Skeletal muscle tissue (tissue), 4 donors: ENCODE data around the gene GUCA1A. TPM values are rescaled to one million over a fixed set of nuclear protein-coding genes. Genes with fewer than 3 reads are reported as not detected.
A peak's percentile ranks its signal among the peaks of the same experiment; 100 is the strongest.

Experiments
- H3K27ac ChIP-seq: one replicate; pipeline ENCODE4 v1.7.0; 2013; ENCODE audit warnings: mild to moderate bottlenecking, low read depth, low read length, inconsistent platforms
- H3K27me3 ChIP-seq, 3 donors: one replicate each; pipeline ENCODE4 v1.7.0; 2013; ENCODE audit warnings: low read length in 3 of 3; ENCODE audit not compliant: control insufficient read depth in 3 of 3, insufficient read depth in 3 of 3
- H3K36me3 ChIP-seq, 3 donors: one replicate each; pipeline ENCODE4 v1.7.0; 2013; ENCODE audit warnings: low read length in 3 of 3; ENCODE audit not compliant: control insufficient read depth in 3 of 3, insufficient read depth in 3 of 3
- H3K4me1 ChIP-seq, 3 donors: one replicate each; pipeline ENCODE4 v1.7.0; 2013; ENCODE audit warnings: low read length in 3 of 3, mild to moderate bottlenecking in 3 of 3; ENCODE audit not compliant: control insufficient read depth in 3 of 3, insufficient read depth in 3 of 3
- H3K4me3 ChIP-seq, 3 donors: one replicate each; pipeline ENCODE4 v1.7.0; 2013; ENCODE audit warnings: low read length in 3 of 3
- H3K9ac ChIP-seq, 3 donors: one replicate each; pipeline ENCODE4 v1.7.0; 2013; ENCODE audit warnings: low read length in 3 of 3, mild to moderate bottlenecking in 3 of 3, moderate library complexity in 2 of 3, low read depth in 1 of 3
- H3K9me3 ChIP-seq, 3 donors: one replicate each; pipeline ENCODE4 v1.7.0; 2013; ENCODE audit warnings: low read length in 3 of 3; ENCODE audit not compliant: control insufficient read depth in 3 of 3
- total RNA-seq: library from RNA; depleted of rRNA; stranded (reverse); fragments of >200 nt; gene quantifications from one replicate; pipeline ENCODE4 v1.2.3, GENCODE V29; 2014
- donor health status: Osteomylitis.

GUCA1A gene
- total RNA-seq, 1 donor from 2014 or later: not detected

DNA sequence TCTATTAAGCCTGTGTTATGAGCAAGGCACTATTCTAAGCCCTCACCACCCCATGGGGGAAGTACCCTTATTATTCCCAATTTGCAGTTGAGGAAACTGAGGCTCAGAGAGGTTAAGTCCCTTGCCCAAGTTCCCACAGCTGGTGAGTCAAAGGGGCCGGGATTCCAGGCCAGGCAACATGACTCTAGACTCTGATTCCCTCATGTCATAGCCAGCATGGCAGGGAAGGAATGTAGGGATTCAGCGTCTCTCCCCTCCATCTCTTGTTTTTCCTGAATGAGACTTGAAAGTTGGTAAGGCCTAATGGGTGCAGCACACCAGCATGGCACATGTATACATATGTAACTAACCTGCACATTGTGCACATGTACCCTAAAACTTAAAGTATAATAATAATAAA lies 37.4 kb upstream of the GUCA1A start:
- H3K9ac ChIP-seq: no peak overlapping the region
- H3K27me3 ChIP-seq: peaks cover under 1 to 4% (median 3%) of the 10 kb centered on the region in 3 donors
- H3K27ac ChIP-seq: no peak overlapping the region
- no peaks in the 10 kb centered on the region for H3K36me3 ChIP-seq
- no peaks in the 10 kb centered on the region for H3K4me1 ChIP-seq
- no peak overlapping the region for H3K4me3 ChIP-seq
- H3K9me3 ChIP-seq: no peaks in the 10 kb centered on the region

DNA sequence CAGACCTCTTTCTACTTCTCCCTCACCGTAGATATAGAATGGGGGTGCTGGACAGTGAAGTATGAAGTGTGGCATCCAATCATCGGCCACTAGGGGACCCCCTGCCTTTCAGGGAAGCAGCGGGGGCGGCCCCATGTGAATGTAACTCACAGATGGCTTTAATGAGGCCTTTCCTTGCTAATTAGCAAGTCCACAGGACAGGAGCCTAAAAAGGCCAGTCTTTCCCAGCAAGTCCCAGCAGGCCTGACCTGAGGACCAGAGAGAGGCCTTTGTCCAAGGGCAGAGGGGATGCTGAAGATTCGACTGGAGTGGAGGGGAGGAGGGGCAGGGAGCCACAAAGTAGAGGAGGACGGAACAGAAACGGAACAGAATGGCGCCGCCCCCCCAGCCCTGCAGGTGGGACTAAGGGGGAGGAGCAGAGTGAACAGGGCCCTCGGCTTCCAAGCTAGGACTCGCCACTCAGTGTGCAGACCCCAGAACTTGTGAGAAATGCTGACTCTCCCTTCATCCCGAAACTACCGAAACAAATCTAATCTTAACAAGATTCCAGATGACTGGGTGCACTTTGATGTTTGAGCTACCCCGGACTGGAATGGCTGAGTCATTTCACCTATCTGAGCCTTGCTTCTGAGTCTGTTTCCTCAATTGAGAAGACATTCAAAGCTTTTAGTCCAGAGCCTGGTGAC lies 36.5 kb upstream of the GUCA1A start:
- Histone ChIP-seq H3K27me3 (peaks cover 3 to 13% (median 10%) of the 10 kb centered on the region in 3 donors), H3K36me3 (no peaks in the 10 kb centered on the region), H3K4me1 (no peaks in the 10 kb centered on the region), H3K27ac (no peak overlapping the region), H3K9me3 (no peaks in the 10 kb centered on the region), H3K4me3 (no peak overlapping the region), H3K9ac (no peak overlapping the region)

DNA sequence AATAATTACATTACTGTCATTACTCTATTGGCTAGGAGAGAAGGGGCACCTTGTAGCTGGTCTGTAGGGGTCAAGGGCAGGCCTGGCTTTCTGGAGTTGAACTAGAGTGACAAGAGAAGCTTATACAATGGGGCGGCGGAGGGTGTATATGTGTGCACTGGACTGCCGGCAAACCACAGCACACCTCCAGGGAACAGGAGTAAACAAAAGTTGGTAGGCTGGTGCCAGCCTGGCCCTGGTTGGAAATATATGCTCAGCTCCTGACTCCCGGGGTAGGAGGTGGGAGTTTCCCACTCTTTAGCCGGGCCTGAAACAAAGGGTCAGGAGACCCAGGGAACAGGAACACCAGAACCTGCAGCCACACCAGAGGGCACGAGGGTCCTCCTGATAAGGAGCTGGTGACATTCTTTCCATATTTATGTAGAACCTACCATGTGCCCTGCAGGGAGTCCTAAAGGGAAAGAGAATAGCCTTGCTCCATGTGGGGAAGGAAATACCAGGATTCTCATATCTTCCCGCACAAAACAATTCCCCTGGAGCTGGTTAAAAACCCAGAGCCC lies 35.9 kb upstream of the GUCA1A start:
- H3K9ac ChIP-seq: no peak overlapping the region
- no peaks in the 10 kb centered on the region for H3K36me3 ChIP-seq
- H3K27me3 ChIP-seq: peaks cover 6 to 19% (median 11%) of the 10 kb centered on the region in 3 donors
- no peak overlapping the region for H3K4me3 ChIP-seq
- no peaks in the 10 kb centered on the region for H3K9me3 ChIP-seq
- H3K4me1 ChIP-seq: no peaks in the 10 kb centered on the region
- H3K27ac ChIP-seq: no peak overlapping the region

DNA sequence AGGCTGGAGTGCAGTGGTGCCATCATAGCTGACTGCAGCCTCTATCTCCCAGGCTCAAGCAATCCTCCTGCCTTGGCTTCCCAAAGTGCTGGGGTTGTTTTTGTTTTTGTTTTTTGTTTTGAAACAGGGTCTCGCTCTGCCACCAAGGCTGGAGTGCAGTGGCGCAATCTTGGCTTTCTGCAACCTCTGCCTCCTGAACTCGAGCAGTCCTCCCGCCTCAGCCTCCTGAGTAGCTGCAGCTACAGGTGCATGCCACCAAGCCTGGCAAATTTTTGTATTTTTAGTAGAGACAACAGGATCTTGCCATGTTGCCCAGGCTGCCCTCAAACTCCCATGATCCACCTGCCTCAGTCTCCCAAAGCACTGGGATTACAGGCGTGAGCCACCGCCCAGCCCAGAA lies 35.0 kb upstream of the GUCA1A start:
- Histone ChIP-seq H3K9me3 (no peaks in the 10 kb centered on the region), H3K4me1 (peaks cover 0 to 6% (median 3%) of the 10 kb centered on the region in 3 donors), H3K36me3 (no peaks in the 10 kb centered on the region), H3K27ac (no peak overlapping the region), H3K9ac (no peak overlapping the region), H3K4me3 (no peak overlapping the region), H3K27me3 (peaks cover 11 to 25% (median 13%) of the 10 kb centered on the region in 3 donors)

DNA sequence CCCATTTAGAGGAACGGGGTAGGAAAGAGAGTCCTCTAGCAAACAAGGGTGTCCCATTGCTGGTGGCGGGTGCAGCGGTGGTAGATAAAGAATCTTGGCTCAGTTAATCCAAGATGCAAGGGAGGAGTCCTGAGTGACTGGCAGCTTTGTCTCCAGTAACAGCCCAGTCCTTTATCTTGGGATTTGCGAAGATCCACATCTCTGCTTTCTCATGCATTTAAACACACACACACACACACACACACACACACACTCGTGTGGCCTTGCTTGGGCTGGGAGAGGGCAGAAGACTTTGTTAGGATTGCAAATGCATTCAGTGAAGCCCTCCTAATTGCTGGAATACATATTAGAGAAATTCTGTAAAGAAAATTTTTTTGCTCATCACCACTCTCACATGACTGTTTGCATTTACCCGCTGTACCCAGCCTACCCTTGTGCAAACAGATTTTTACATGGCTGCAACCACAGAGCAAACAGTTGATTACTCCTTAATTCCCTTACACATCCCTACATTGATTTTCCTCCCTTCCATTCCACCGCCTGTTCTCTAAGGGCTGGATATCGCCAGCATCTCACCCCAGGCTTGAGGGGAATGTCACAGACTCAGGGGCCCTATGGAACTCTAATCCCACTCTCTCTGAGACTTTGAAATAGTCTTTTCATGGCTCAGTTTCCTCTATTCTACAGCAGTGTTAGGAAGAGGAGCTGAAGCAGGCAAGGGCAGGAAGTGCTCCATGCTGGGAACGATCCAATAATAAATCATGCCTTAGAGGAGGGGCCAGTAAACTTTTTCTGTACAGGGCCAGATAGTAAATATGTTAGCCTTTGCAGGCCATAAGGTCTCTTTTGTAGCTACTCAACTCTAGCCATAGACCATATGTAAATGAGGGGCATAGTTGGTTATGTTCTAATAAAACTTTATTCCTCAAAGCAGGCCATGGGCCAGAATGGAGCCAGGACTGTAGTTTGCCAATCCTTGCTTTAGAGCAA lies 34.2 kb upstream of the GUCA1A start:
- Histone ChIP-seq H3K9ac (no peak overlapping the region), H3K4me3 (no peak overlapping the region), H3K4me1 (peaks cover 0 to 6% (median 3%) of the 10 kb centered on the region in 3 donors)

DNA sequence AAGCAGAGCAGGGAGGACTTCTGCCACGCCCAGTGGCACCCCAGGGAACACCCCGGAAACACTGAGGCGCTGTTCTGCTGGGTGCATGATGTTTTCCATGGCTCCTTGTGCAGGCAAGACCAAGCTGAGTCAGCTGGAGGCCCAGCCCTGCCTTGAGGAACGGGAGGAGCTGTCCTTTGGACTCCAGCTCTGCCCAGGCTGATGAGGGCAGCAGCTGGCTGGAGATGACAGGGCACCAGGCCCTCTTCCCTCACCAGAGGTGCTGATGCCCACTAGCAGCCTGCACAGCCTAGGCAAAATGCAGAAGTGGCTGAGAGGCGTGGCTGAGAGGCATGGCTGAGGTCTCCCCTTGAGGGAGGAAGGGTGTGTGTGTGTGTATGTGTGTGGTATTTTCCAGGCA lies 33.1 kb upstream of the GUCA1A start:
- no peak overlapping the region for H3K27ac ChIP-seq
- no peak overlapping the region for H3K9ac ChIP-seq
- H3K4me1 ChIP-seq: peaks cover 0 to 6% (median 3%) of the 10 kb centered on the region in 3 donors
- no peaks in the 10 kb centered on the region for H3K9me3 ChIP-seq
- H3K36me3 ChIP-seq: no peaks in the 10 kb centered on the region
- no peak overlapping the region for H3K4me3 ChIP-seq
- H3K27me3 ChIP-seq: peaks cover 16 to 31% (median 17%) of the 10 kb centered on the region in 3 donors

More for the DNA sequence above, 34.2 kb upstream of the GUCA1A start:
- H3K9me3 ChIP-seq: no peaks in the 10 kb centered on the region
- H3K27ac ChIP-seq: no peak overlapping the region
- H3K27me3 ChIP-seq: peaks cover 15 to 31% (median 16%) of the 10 kb centered on the region in 3 donors
- H3K36me3 ChIP-seq: no peaks in the 10 kb centered on the region

DNA sequence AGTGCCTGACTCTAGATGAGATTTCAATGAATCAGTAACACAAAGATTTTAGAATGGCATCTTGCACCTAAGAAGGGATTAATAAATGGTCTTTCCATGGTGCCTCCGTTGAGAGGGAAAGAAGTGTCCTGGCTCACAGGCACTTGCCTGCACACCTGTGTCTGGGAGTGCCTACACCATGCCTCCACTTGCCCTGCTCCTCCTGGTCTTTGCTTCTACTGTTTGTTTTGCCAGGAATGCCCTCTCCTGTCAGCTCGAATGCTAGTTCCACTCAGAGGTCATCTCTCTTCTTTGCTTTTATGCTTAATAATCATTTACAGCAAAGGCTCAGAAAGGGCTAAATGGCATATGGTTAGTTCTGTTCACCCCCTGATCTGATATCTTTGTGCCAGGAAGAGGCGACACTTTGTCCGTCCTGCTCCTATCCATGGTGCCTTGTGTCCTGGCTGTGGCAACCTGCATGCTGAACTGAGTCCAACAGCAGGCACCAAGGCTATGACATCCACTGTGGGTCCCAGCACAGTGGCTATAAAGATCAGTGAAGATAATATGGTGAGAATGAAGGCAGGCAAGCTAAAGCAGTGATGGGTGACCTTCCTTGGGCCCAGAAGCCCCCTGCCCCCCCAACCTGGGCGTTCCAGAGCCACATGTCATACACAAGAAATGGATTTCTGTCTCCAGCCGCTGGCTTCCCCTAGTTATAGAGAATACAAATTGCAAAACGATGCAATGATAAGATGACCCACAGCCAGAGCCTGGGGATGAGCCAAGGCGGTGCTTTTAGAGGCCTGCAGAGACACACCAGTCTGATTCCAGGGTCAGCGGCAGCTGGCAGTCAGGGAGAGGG lies 32.2 kb upstream of the GUCA1A start:
- no peaks in the 10 kb centered on the region for H3K9me3 ChIP-seq
- peak overlapping the region in 1 of 3 donors; percentile 38 for H3K4me3 ChIP-seq
- peak overlapping the region in 1 of 3 donors; percentile 40 for H3K9ac ChIP-seq

DNA sequence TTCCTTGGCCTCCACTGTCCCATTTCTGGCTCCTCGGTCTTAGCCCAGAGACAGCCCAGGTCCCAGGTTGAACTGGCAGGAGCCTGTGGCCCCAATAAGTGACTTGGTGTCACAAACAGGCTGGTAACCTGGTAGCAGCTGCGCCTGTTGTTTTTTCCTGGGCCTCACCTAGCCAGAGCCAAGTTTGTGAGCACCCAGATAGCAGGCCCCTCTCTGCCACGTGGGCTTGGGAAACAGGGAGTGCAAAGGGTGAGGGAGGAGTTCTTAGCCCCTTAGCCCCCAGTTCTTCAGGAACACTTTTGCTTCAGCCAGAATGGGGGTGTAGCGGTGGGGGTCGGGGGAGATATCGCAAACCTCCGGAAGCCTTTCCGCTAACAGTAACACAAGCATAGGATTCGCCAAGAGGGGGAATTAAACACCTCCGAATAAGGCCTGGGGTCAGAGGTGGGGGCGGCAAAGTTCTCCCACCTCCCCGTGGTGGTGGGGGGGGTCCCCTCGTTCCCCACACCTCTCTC lies 31.5 kb upstream of the GUCA1A start:
- H3K27ac ChIP-seq: no peak overlapping the region
- H3K27me3 ChIP-seq: peaks cover 16 to 31% (median 17%) of the 10 kb centered on the region in 3 donors
- no peaks in the 10 kb centered on the region for H3K36me3 ChIP-seq
- H3K9me3 ChIP-seq: no peaks in the 10 kb centered on the region
- H3K4me3 ChIP-seq: peak overlapping the region in 2 of 3 donors; percentile 38 to 52
- H3K4me1 ChIP-seq: peaks cover 0 to 6% (median 3%) of the 10 kb centered on the region in 3 donors
- H3K9ac ChIP-seq: peak overlapping the region in 2 of 3 donors; percentile 40 to 43

More for the DNA sequence above, 32.2 kb upstream of the GUCA1A start:
- H3K4me1 ChIP-seq: peaks cover 0 to 6% (median 3%) of the 10 kb centered on the region in 3 donors
- no peak overlapping the region for H3K27ac ChIP-seq
- H3K27me3 ChIP-seq: peaks cover 16 to 31% (median 17%) of the 10 kb centered on the region in 3 donors
- no peaks in the 10 kb centered on the region for H3K36me3 ChIP-seq
